ENCODE results near the gene PRIMA1. TPM values are rescaled to one million over a fixed set of nuclear protein-coding genes. Genes with fewer than 3 reads are reported as not detected.

PRIMA1 gene
- total and polyA plus RNA-seq, 2 donors (not counting 1 experiment from before 2014, with no cell fraction given): not detected

DNA sequence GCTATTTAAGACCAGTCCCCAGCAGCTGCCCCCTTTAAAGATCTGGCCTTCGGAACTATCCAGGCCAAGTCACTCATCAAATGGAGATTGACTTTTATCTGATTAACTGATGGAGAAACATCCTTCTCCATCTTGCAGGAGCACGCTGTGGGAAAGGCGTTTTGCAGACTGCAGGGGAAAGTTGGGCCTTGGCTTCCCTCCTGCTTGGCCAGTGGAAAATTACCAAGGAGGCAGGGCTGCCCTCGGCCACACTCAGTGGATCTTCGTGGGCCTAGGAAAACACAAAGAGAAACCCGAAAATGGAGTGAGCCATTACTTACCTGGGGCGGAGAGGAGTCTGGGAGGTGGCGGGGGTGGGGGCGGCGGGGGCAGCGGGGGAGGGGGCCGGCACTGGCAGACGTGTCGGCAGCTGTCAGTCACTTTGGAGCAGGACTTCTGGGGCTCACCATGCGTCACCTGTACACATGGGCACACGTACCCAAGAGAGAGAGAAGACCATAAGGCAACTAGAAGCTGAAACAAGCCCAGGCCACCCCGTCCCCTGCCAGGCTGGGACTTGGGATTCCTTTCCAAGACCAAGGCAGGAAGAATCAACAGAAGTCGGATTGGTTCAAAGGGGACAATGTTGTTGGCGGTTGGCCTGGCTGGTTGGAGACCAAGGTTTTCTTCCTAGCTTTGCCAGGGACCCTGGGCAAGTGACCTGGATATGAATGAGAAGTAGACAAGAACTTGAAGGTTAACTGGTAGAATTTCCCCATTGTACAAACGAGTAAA, 9.2 kb downstream of the PRIMA1 start:
- no peaks in the 10 kb centered on the region for H3K27me3 ChIP-seq (ENCODE audit: control insufficient read depth, insufficient read depth, low read length)
- TF ChIP-seq, protein P1, sequence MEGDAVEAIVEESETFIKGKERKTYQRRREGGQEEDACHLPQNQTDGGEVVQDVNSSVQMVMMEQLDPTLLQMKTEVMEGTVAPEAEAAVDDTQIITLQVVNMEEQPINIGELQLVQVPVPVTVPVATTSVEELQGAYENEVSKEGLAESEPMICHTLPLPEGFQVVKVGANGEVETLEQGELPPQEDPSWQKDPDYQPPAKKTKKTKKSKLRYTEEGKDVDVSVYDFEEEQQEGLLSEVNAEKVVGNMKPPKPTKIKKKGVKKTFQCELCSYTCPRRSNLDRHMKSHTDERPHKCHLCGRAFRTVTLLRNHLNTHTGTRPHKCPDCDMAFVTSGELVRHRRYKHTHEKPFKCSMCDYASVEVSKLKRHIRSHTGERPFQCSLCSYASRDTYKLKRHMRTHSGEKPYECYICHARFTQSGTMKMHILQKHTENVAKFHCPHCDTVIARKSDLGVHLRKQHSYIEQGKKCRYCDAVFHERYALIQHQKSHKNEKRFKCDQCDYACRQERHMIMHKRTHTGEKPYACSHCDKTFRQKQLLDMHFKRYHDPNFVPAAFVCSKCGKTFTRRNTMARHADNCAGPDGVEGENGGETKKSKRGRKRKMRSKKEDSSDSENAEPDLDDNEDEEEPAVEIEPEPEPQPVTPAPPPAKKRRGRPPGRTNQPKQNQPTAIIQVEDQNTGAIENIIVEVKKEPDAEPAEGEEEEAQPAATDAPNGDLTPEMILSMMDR (conservative IDR thresholded peaks at IDR 0.05 in 1 of 2, IDR thresholded peaks at IDR 0.05 in 1 of 2; ENCODE audit: low read depth in 1 of 2, low read length in 2 of 2): no peak
- TF ChIP-seq EZH2 (IDR thresholded peaks at IDR 0.05; ENCODE audit: low read length, missing control alignments): no peak
- DNase-seq (ENCODE audit: low read depth in 2 of 2): no peak
- no peak overlapping the region for H2AFZ ChIP-seq (ENCODE audit: low read length)
- H3K4me1 ChIP-seq (ENCODE audit: control insufficient read depth, extremely low read depth, insufficient read depth, low read length): no peaks in the 10 kb centered on the region
- no peaks in the 10 kb centered on the region for H4K20me1 ChIP-seq (ENCODE audit: control insufficient read depth, extremely low read depth, insufficient read depth, low read length)
- H3K4me3 ChIP-seq (replicated peaks in 1 of 4; ENCODE audit: control extremely low read depth in 1 of 4, insufficient read depth in 1 of 4, low read depth in 3 of 4, low read length in 4 of 4): no peak overlapping the region
- H3K27ac ChIP-seq (ENCODE audit: insufficient read depth, low read length): no peak overlapping the region
- no peaks in the 10 kb centered on the region for H3K36me3 ChIP-seq (ENCODE audit: control insufficient read depth, insufficient read depth, low read length)
- no peak overlapping the region for H3K9ac ChIP-seq (ENCODE audit: insufficient read depth, low read length)
- H3K9me3 ChIP-seq (ENCODE audit: control insufficient read depth, insufficient read depth, low read depth, low read length): no peaks in the 10 kb centered on the region
- H3K79me2 ChIP-seq (ENCODE audit: control insufficient read depth, insufficient read depth, low read length): no peaks in the 10 kb centered on the region
- H3K4me2 ChIP-seq (ENCODE audit: extremely low read depth, insufficient read depth, low read length): no peak overlapping the region

DNA sequence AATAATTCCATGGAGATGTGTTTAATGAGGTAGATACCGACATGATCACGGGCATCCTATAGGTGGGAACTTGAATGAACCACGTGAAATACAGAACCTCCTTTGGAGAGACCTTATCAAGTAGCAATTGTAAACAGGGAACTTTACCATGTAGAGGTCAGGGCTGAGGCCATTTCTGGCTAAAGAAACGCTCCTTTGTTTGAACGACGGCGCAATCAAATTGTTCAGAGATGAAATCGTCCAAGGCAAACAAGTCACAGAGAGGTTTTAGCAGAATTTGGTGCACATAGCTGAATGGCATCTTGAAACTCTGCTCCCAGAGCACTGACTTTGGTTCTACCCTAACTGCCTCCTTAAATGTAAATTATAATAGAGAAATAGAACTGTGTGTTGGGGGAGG, 9.8 kb downstream of the PRIMA1 start:
- Histone ChIP-seq H3K36me3 (ENCODE audit: control insufficient read depth, insufficient read depth, low read length) (no peaks in the 10 kb centered on the region), H3K4me3 (replicated peaks in 1 of 4; ENCODE audit: control extremely low read depth in 1 of 4, insufficient read depth in 1 of 4, low read depth in 3 of 4, low read length in 4 of 4) (no peak overlapping the region), H4K20me1 (ENCODE audit: control insufficient read depth, extremely low read depth, insufficient read depth, low read length) (no peaks in the 10 kb centered on the region), H3K79me2 (ENCODE audit: control insufficient read depth, insufficient read depth, low read length) (no peaks in the 10 kb centered on the region), H3K9me3 (ENCODE audit: control insufficient read depth, insufficient read depth, low read depth, low read length) (no peaks in the 10 kb centered on the region), H3K27me3 (ENCODE audit: control insufficient read depth, insufficient read depth, low read length) (no peaks in the 10 kb centered on the region), H3K27ac (ENCODE audit: insufficient read depth, low read length) (no peak overlapping the region), H2AFZ (ENCODE audit: low read length) (no peak overlapping the region), H3K4me2 (ENCODE audit: extremely low read depth, insufficient read depth, low read length) (no peak overlapping the region), H3K4me1 (ENCODE audit: control insufficient read depth, extremely low read depth, insufficient read depth, low read length) (no peaks in the 10 kb centered on the region), H3K9ac (ENCODE audit: insufficient read depth, low read length) (no peak overlapping the region)
- TF ChIP-seq, protein P1 (conservative IDR thresholded peaks at IDR 0.05 in 1 of 2, IDR thresholded peaks at IDR 0.05 in 1 of 2; ENCODE audit: low read depth in 1 of 2, low read length in 2 of 2): no peak
- TF ChIP-seq EZH2 (IDR thresholded peaks at IDR 0.05; ENCODE audit: low read length, missing control alignments): no peak
- DNase-seq (ENCODE audit: low read depth in 2 of 2): no peak

DNA sequence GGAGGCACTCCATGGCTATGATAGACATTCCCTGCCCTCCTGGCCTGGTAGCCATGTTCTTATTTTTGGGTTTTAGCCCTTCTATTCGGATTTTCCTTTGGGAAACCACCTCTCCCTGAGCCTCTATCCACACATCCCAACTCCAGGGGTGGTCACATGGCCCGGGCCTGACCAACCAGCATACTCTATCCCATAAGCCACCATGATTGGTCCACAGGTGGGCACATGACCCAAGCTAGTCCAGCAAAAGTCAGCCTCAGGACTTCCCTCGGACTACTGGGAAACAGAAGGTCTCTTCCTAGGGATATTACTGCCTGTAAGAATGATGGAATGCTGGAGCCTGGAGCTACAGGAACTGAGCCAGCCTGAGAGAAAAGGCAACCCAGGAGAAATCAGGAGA, 12.5 kb downstream of the PRIMA1 start:
- no peak for DNase-seq (ENCODE audit: low read depth in 2 of 2)
- Histone ChIP-seq H3K4me3 (replicated peaks in 1 of 4; ENCODE audit: control extremely low read depth in 1 of 4, insufficient read depth in 1 of 4, low read depth in 3 of 4, low read length in 4 of 4) (no peak overlapping the region), H3K9me3 (ENCODE audit: control insufficient read depth, insufficient read depth, low read depth, low read length) (no peaks in the 10 kb centered on the region), H3K9ac (ENCODE audit: insufficient read depth, low read length) (no peak overlapping the region), H3K4me1 (ENCODE audit: control insufficient read depth, extremely low read depth, insufficient read depth, low read length) (no peaks in the 10 kb centered on the region), H3K27ac (ENCODE audit: insufficient read depth, low read length) (no peak overlapping the region), H3K4me2 (ENCODE audit: extremely low read depth, insufficient read depth, low read length) (no peak overlapping the region), H4K20me1 (ENCODE audit: control insufficient read depth, extremely low read depth, insufficient read depth, low read length) (no peaks in the 10 kb centered on the region), H2AFZ (ENCODE audit: low read length) (no peak overlapping the region), H3K27me3 (ENCODE audit: control insufficient read depth, insufficient read depth, low read length) (no peaks in the 10 kb centered on the region), H3K79me2 (ENCODE audit: control insufficient read depth, insufficient read depth, low read length) (no peaks in the 10 kb centered on the region), H3K36me3 (ENCODE audit: control insufficient read depth, insufficient read depth, low read length) (no peaks in the 10 kb centered on the region)
- no peak for TF ChIP-seq EZH2 (IDR thresholded peaks at IDR 0.05; ENCODE audit: low read length, missing control alignments)
- TF ChIP-seq, protein P1 (conservative IDR thresholded peaks at IDR 0.05 in 1 of 2, IDR thresholded peaks at IDR 0.05 in 1 of 2; ENCODE audit: low read depth in 1 of 2, low read length in 2 of 2): no peak

Measured in fibroblast of lung (primary cell).